IMR-90 (cell line): ENCODE data around the gene CDKL1. TPM values are rescaled to one million over a fixed set of nuclear protein-coding genes. Genes with fewer than 3 reads are reported as not detected.

Experiments
- ATAC-seq: fragments of 200-7000 bp; cut with Tn5 transposase; 2 replicates; pipeline ENCODE4 v1.9.1; 2020; ENCODE audit warnings: low read depth, mild to moderate bottlenecking, moderate library complexity
- BruUV-seq: library from RNA; stranded (reverse); fragments of 400-500 nt; replicated peaks from 2 replicates; lab custom pipeline; 2021; lab: Mats Ljungman, UMichigan
- CTCF ChIA-PET: fragments of 300-600 bp; formaldehyde crosslinking; extraction: SDS; loops from one replicate; lab custom pipeline; 2021; ENCODE audit warnings: antibody characterized with exemption; lab: Yijun Ruan, JAX
- POLR2A ChIA-PET: fragments of 300-600 bp; sonication (Branson Sonifier 250); formaldehyde crosslinking; loops from one replicate; lab custom pipeline; 2022; ENCODE audit warnings: antibody characterized with exemption; ENCODE audit not compliant: unreplicated experiment; lab: Charles Lee
- DNase-seq: peaks from one replicate; pipeline ENCODE4 v3.0.0; 2013
- H2AFZ ChIP-seq: replicated peaks from 2 replicates; pipeline ENCODE3; 2013; ENCODE audit warnings: low read length, mild to moderate bottlenecking; ENCODE audit not compliant: poor library complexity
- H2AK5ac ChIP-seq: 2 replicates; pipeline ENCODE4 v1.6.1; 2013; ENCODE audit warnings: low read depth, low read length, inconsistent platforms
- H2AK9ac ChIP-seq: replicated peaks from 2 replicates; pipeline ENCODE3; 2013; ENCODE audit warnings: mild to moderate bottlenecking, low read depth, low read length, moderate library complexity; ENCODE audit not compliant: poor library complexity
- H2BK120ac ChIP-seq: 2 replicates; pipeline ENCODE4 v1.6.1; 2013; ENCODE audit warnings: low read depth, low read length, inconsistent platforms
- H2BK15ac ChIP-seq: 3 replicates; pipeline ENCODE4 v1.6.1; 2013; ENCODE audit warnings: low read depth, low read length, inconsistent platforms
- H2BK20ac ChIP-seq: 2 replicates; pipeline ENCODE4 v1.6.1; 2013; ENCODE audit warnings: low read depth, mild to moderate bottlenecking, inconsistent platforms, low read length, moderate library complexity
- H2BK5ac ChIP-seq: 2 replicates; pipeline ENCODE4 v1.6.1; 2013; ENCODE audit warnings: mild to moderate bottlenecking, low read depth, low read length, inconsistent platforms; ENCODE audit not compliant: poor library complexity, severe bottlenecking
- H3K14ac ChIP-seq: replicated peaks from 2 replicates; pipeline ENCODE4 v1.6.1; 2013; ENCODE audit warnings: low read depth, low read length, inconsistent platforms
- H3K18ac ChIP-seq: 2 replicates; pipeline ENCODE4 v1.6.1; 2013; ENCODE audit warnings: low read depth, low read length, control low read depth
- H3K23ac ChIP-seq: 2 replicates; pipeline ENCODE4 v1.6.1; 2013; ENCODE audit warnings: low read depth, low read length, inconsistent platforms
- H3K27ac ChIP-seq: 2 replicates; pipeline ENCODE4 v1.5.1; 2013; ENCODE audit warnings: mild to moderate bottlenecking, control low read depth, low read length; ENCODE audit not compliant: insufficient read depth
- H3K27me3 ChIP-seq: 2 replicates; pipeline ENCODE4 v1.6.1; 2013; ENCODE audit warnings: low read length; ENCODE audit not compliant: control insufficient read depth, insufficient read depth
- H3K36me3 ChIP-seq: 2 replicates; pipeline ENCODE4 v1.6.1; 2013; ENCODE audit warnings: low read length, mixed read lengths; ENCODE audit not compliant: control insufficient read depth, insufficient read depth
- H3K4ac ChIP-seq: 2 replicates; pipeline ENCODE4 v1.6.1; 2013; ENCODE audit warnings: low read depth, low read length, inconsistent platforms
- H3K4me1 ChIP-seq: 2 replicates; pipeline ENCODE4 v1.6.1; 2013; ENCODE audit warnings: low read length, mixed read lengths; ENCODE audit not compliant: control insufficient read depth, insufficient read depth
- H3K4me2 ChIP-seq: 2 replicates; pipeline ENCODE4 v1.6.1; 2013; ENCODE audit warnings: low read depth, mild to moderate bottlenecking, control low read depth, low read length, moderate library complexity
- H3K4me3 ChIP-seq: 2 replicates; pipeline ENCODE4 v1.5.1; 2013; ENCODE audit warnings: low read depth, mild to moderate bottlenecking, control low read depth, low read length, moderate library complexity; ENCODE audit not compliant: insufficient read depth
- H3K56ac ChIP-seq: 2 replicates; pipeline ENCODE4 v1.6.1; 2013; ENCODE audit warnings: low read length, inconsistent platforms; ENCODE audit not compliant: insufficient read depth; ENCODE audit errors: extremely low read depth
- H3K79me1 ChIP-seq, 2 experiments: 2 replicates each; pipeline ENCODE4 v1.6.1; 2013; ENCODE audit warnings: low read length in 2 of 2, inconsistent platforms in 1 of 2, low read depth in 1 of 2
- H3K9ac ChIP-seq: 2 replicates; pipeline ENCODE4 v1.6.1; 2013; ENCODE audit warnings: low read depth, low read length, control low read depth
- H3K9me1 ChIP-seq: 2 replicates; pipeline ENCODE4 v1.6.1; 2013; ENCODE audit warnings: low read length, inconsistent platforms; ENCODE audit not compliant: insufficient read depth
- H3K9me3 ChIP-seq: 2 replicates; pipeline ENCODE4 v1.6.1; 2013; ENCODE audit warnings: low read length; ENCODE audit not compliant: control insufficient read depth, insufficient read depth
- H4K20me1 ChIP-seq: 2 replicates; pipeline ENCODE4 v1.6.1; 2013; ENCODE audit warnings: low read length, inconsistent platforms; ENCODE audit not compliant: insufficient read depth
- H4K5ac ChIP-seq: 2 replicates; pipeline ENCODE4 v1.6.1; 2013; ENCODE audit warnings: mild to moderate bottlenecking, low read depth, low read length, control low read depth
- H4K8ac ChIP-seq, 2 experiments: 2 replicates each; pipeline ENCODE4 v1.6.1; 2013; ENCODE audit warnings: low read depth in 2 of 2, low read length in 2 of 2, control low read depth in 1 of 2, inconsistent platforms in 1 of 2
- H4K91ac ChIP-seq: 2 replicates; pipeline ENCODE4 v1.6.1; 2013; ENCODE audit warnings: low read depth, low read length, inconsistent platforms; ENCODE audit not compliant: insufficient read depth
- FOS ChIP-seq: fragments of 150-350 bp; IDR thresholded peaks from 2 replicates; pipeline ENCODE4 v1.6.1; 2016; ENCODE audit warnings: low read depth, low read length
- MAFK ChIP-seq: IDR thresholded peaks from 2 replicates; pipeline ENCODE4 v1.6.1; 2012; ENCODE audit warnings: low read depth, low read length, improper control_type of control experiment
- MAZ ChIP-seq: IDR thresholded peaks from 2 replicates; pipeline ENCODE4 v1.6.1; 2012; ENCODE audit warnings: low read depth, mild to moderate bottlenecking, low read length, improper control_type of control experiment, moderate library complexity, borderline replicate concordance
- dilution Hi-C: fragments of 300-500 bp; cut with HindIII; formaldehyde crosslinking; loops from one replicate; pipeline ENCODE4 v1.14.3; 2018; ENCODE audit warnings: low sequenced_read_pairs; ENCODE audit not compliant: unreplicated experiment
- in situ Hi-C: fragments of 300-500 bp; cut with MboI; formaldehyde crosslinking; loops from 3 replicates; pipeline ENCODE4 v1.14.3; 2019; ENCODE audit warnings: low sequenced_read_pairs, inconsistent platforms, mixed read lengths
- intact Hi-C: fragments of 100-400 bp; cut with micrococcal nuclease; formaldehyde crosslinking; loops from 2 replicates; pipeline ENCODE4 v1.10.0; 2022
- polyA plus RNA-seq, 3 experiments: library from polyadenylated mRNA; depleted of rRNA; stranded (reverse); fragments of >200 nt; gene quantifications; 2 replicates each; pipeline ENCODE4 v1.2.3, GENCODE V29; 2012; ENCODE audit warnings: low replicate concordance in 1 of 3
- total RNA-seq: library from RNA; depleted of rRNA; stranded (reverse); fragments of >200 nt; gene quantifications from 2 replicates; pipeline ENCODE4 v1.2.3, GENCODE V29; 2012
- TF ChIP-seq, protein P1 (sequence below): conservative IDR thresholded peaks from 2 replicates; pipeline ENCODE4 v1.5.1; 2012; ENCODE audit warnings: mild to moderate bottlenecking, low read depth, low read length, improper control_type of control experiment
- TF ChIP-seq, protein P2 (sequence below): fragments of 150-350 bp; IDR thresholded peaks from 2 replicates; pipeline ENCODE4 v1.6.1; 2017; ENCODE audit warnings: mild to moderate bottlenecking, antibody characterized with exemption, low read length, low read depth

Gene CDKL1
- total and polyA plus RNA-seq, 2 of the 4 experiments (the other 2 are of a cell fraction) = 1.9 to 3.8 TPM

DNA sequence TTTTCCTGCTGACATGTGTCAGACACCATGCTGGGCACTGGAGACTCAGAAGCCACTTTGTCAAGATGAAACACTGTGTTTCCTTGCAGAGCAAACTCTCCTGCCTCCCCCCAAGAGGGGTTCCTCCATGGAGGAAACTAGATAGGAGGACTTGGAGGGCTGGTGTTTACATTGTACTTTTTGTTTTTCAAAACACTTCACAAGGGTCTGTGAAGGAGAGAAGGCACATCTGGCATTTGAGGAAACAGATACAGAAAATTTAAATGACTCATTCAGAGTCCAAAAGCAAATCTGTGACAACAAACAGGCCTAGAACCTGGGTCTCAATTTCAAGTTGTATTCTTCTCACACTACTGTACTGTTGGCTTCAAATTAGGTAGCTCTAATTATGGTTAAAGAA is 6.7 kb upstream of the CDKL1 start:
- Histone ChIP-seq H3K4me3 (no peak overlapping the region), H3K9me1 (peaks cover 15% of the 10 kb centered on the region), H4K20me1 (peaks cover 3% of the 10 kb centered on the region; the same call in 1 of the 2 replicates), H3K9me3 (no peaks in the 10 kb centered on the region), H2BK20ac (peak overlapping the region; percentile 83; the same call in 1 of the 2 replicates), H3K14ac (peak overlapping the region; percentile 34; the same call in 1 of the 2 replicates), H4K5ac (peak overlapping the region; percentile 54), H3K4me2 (peak overlapping the region; percentile 79), H3K27me3 (no peaks in the 10 kb centered on the region), H3K79me1 (no peaks in the 10 kb centered on the region; a peak in 1 of 4 replicates), H2BK5ac (peak overlapping the region; percentile 91), H4K91ac (peak overlapping the region; percentile 62; the same call in 1 of the 2 replicates), H3K23ac (no peak overlapping the region), H3K4ac (peak overlapping the region; percentile 52), H3K56ac (peak overlapping the region; percentile 56; the same call in 1 of the 2 replicates), H4K8ac (peak overlapping the region in 1 of 2 experiments; percentile 74; a peak in 2 of 4 replicates), H3K18ac (peak overlapping the region; percentile 63), H2BK15ac (no peak overlapping the region), H3K9ac (no peak overlapping the region), H2AK5ac (no peak overlapping the region), H3K36me3 (no peaks in the 10 kb centered on the region), H2AK9ac (no peak overlapping the region), H3K27ac (peak overlapping the region; percentile 85; the same call in 1 of the 2 replicates), H2AFZ (no peak overlapping the region), H3K4me1 (peaks cover 20% of the 10 kb centered on the region), H2BK120ac (peak overlapping the region; percentile 70)
- ATAC-seq (peak; percentile 81), DNase-seq (peak; percentile 77)
- CTCF ChIA-PET = interaction anchor here (1.0 to 1.5 kb wide), 2 partner anchors 26 to 59 kb away, joined by 3 to 4 read pairs; no protein-coding TSS in a partner anchor
- dilution Hi-C loops = no loop called here
- in situ Hi-C loops = no loop called here
- intact Hi-C loops = no loop called here
- POLR2A ChIA-PET = no interaction called here
- BruUV-seq = no TSS peak
- TF ChIP-seq FOS = peak; percentile 33; the same call in 1 of the 2 replicates
- TF ChIP-seq, protein P1, sequence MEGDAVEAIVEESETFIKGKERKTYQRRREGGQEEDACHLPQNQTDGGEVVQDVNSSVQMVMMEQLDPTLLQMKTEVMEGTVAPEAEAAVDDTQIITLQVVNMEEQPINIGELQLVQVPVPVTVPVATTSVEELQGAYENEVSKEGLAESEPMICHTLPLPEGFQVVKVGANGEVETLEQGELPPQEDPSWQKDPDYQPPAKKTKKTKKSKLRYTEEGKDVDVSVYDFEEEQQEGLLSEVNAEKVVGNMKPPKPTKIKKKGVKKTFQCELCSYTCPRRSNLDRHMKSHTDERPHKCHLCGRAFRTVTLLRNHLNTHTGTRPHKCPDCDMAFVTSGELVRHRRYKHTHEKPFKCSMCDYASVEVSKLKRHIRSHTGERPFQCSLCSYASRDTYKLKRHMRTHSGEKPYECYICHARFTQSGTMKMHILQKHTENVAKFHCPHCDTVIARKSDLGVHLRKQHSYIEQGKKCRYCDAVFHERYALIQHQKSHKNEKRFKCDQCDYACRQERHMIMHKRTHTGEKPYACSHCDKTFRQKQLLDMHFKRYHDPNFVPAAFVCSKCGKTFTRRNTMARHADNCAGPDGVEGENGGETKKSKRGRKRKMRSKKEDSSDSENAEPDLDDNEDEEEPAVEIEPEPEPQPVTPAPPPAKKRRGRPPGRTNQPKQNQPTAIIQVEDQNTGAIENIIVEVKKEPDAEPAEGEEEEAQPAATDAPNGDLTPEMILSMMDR = no peak
- TF ChIP-seq MAZ = peak; percentile 46; the same call in 1 of the 2 replicates
- TF ChIP-seq MAFK = no peak
- TF ChIP-seq, protein P2, sequence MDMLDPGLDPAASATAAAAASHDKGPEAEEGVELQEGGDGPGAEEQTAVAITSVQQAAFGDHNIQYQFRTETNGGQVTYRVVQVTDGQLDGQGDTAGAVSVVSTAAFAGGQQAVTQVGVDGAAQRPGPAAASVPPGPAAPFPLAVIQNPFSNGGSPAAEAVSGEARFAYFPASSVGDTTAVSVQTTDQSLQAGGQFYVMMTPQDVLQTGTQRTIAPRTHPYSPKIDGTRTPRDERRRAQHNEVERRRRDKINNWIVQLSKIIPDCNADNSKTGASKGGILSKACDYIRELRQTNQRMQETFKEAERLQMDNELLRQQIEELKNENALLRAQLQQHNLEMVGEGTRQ = no peak
